Activated T-cell treated with anti-CD3 and anti-CD28 coated beads for 1 hour (primary cell): ENCODE measurements around the gene LPCAT2.

Experiments used
- DNase-seq: peaks from one replicate; pipeline ENCODE4 v3.0.0-alpha.2; 2020; ENCODE audit warnings: low read depth

The LPCAT2 gene

GRCh38 chr16:55503726-55504550, 4.9 kb upstream of the LPCAT2 start:
- DNase-seq, result no peak

- no peak for DNase-seq
Measured at GRCh38 chr16:55505333-55506015, 3.4 kb upstream of the LPCAT2 start.

- no peak for DNase-seq
Measured at GRCh38 chr16:55506083-55506482, 2.8 kb upstream of the LPCAT2 start.

- no peak for DNase-seq
Measured at GRCh38 chr16:55506708-55507107, 2.2 kb upstream of the LPCAT2 start.

- DNase-seq, result no peak
Measured at GRCh38 chr16:55508271-55508921, 476 bp upstream of the LPCAT2 start.

GRCh38 chr16:55510185-55510805, 1.4 kb downstream of the LPCAT2 start:
- no peak for DNase-seq

GRCh38 chr16:55512941-55513340, 4.1 kb downstream of the LPCAT2 start:
- DNase-seq, result no peak

- DNase-seq, result no peak
Measured at GRCh38 chr16:55513616-55514015, 4.7 kb downstream of the LPCAT2 start.

- no peak for DNase-seq
Measured at GRCh38 chr16:55515111-55515510, 6.2 kb downstream of the LPCAT2 start.

GRCh38 chr16:55521792-55522191, 12.9 kb downstream of the LPCAT2 start:
- DNase-seq, result no peak

GRCh38 chr16:55526441-55526840, 17.6 kb downstream of the LPCAT2 start:
- no peak for DNase-seq

GRCh38 chr16:55527885-55528284, 19.0 kb downstream of the LPCAT2 start:
- no peak for DNase-seq

- DNase-seq, result no peak
Measured at GRCh38 chr16:55529018-55529417, 20.1 kb downstream of the LPCAT2 start.

GRCh38 chr16:55530316-55530856, 21.5 kb downstream of the LPCAT2 start:
- DNase-seq, result no peak

GRCh38 chr16:55532227-55532626, 23.4 kb downstream of the LPCAT2 start:
- DNase-seq, result no peak

- DNase-seq, result no peak
Measured at GRCh38 chr16:55534756-55535155, 25.9 kb downstream of the LPCAT2 start.

- DNase-seq, result no peak
Measured at GRCh38 chr16:55539049-55539448, 30.2 kb downstream of the LPCAT2 start.

GRCh38 chr16:55539488-55539887, 30.6 kb downstream of the LPCAT2 start:
- DNase-seq, result no peak

- DNase-seq, result no peak
Measured at GRCh38 chr16:55540221-55540620, 31.3 kb downstream of the LPCAT2 start.

GRCh38 chr16:55542459-55543082, 33.7 kb downstream of the LPCAT2 start:
- DNase-seq, result no peak

GRCh38 chr16:55543472-55543871, 34.6 kb downstream of the LPCAT2 start:
- DNase-seq, result no peak

- no peak for DNase-seq
Measured at GRCh38 chr16:55552621-55553020, 43.7 kb downstream of the LPCAT2 start.
